NK-92 (cell line): ENCODE measurements around the gene ZSCAN9.

ENCODE experiments used
- DNase-seq: peaks from one replicate; lab custom pipeline; 2025; ENCODE audit not compliant: unreplicated experiment; lab: John Stamatoyannopoulos, UW

ZSCAN9 gene

GRCh38 chr6:28220257-28221133 lies 4.6 kb upstream of the ZSCAN9 start:
- no peak for DNase-seq

GRCh38 chr6:28224131-28225055 lies 682 bp upstream of the ZSCAN9 start:
- DNase-seq, result no peak

DNA sequence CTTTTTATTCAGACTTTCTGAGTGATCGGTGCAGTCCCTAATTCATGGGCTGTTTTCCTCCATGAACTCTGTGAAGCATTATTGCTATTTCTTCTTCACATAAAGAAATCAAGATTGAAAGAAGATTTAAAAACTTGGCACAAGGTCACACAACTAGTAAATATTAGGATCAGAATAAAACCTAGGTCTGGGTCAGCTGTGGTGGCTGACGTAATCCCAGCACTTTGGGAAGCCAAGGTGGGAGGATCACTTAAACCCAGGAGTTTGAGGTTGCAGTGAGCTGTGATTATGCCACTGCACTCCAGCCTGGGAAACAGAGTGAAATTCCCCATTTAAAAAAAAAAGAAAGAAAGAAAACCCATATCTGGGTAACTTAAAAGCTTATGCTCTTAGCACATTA lies 1.4 kb downstream of the ZSCAN9 start:
- no peak for DNase-seq

GRCh38 chr6:28232785-28233184 lies 7.7 kb downstream of the ZSCAN9 start:
- DNase-seq, result no peak

- DNase-seq, result no peak
These were observed 10.9 kb downstream of the ZSCAN9 start for GRCh38 chr6:28235912-28236452.

DNA sequence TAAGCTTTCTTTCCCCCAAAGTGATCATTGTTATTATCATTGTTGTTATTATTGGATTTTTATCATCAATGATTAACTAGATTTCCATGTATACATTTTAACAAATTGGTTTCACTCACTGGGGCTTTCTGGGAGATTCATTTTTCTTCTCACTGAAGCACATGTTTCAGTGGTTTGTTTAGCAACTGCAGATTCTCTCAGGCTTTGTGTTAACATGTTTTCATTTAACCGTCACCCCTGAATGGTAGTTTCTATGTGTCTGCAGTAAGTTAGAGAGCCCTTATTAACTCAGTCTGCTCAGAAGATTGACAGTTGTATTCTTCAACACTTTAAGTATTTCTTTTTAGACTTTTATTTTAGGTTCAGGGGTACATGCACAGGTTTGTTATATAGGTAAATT lies 14.6 kb downstream of the ZSCAN9 start:
- DNase-seq, result no peak

- no peak for DNase-seq
These were observed 15.4 kb downstream of the ZSCAN9 start for GRCh38 chr6:28240471-28240870.

DNA sequence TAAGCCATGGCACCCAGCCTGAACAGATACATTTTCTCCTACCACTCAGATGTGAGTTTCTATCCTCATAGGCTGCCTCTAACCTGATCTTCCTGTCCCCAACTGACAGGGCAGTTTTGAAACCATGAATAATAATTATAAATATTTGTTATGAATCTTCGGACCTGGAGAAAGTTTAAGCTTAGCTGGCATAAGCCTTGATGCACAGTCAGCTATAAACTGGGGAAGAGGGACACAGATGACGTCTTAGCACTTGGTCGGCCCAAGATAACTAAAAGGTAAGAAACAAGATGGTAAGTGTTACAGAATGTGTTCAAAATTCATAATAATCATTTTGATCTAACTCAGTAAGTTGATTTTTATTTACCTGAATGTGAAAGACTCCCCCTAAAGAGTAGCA lies 18.9 kb downstream of the ZSCAN9 start:
- DNase-seq, result no peak

- no peak for DNase-seq
These were observed 20.3 kb downstream of the ZSCAN9 start for GRCh38 chr6:28245206-28245941.

- DNase-seq, result no peak
These were observed 23.8 kb downstream of the ZSCAN9 start for GRCh38 chr6:28248916-28249315.

DNA sequence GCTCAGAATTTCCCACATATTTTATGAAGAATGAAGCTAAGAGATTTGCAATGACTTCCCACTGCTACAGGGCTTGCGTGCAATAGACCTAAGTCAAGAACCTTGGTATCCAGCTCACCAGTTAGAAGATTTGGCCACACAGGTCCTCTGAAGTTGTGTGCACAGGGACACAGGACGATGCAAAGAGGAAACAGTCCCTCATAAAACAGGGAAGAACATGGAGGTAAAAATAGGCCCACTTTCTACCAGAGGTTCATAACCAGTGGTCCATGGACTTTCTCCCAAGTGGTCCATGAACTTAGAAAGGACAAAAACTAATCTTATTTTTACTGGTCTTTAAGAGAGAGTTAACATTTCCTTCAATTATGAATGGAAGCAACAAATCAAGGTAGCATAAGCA lies 25.7 kb downstream of the ZSCAN9 start:
- no peak for DNase-seq

- DNase-seq, result no peak
These were observed 26.6 kb downstream of the ZSCAN9 start for GRCh38 chr6:28251661-28252008.

DNA sequence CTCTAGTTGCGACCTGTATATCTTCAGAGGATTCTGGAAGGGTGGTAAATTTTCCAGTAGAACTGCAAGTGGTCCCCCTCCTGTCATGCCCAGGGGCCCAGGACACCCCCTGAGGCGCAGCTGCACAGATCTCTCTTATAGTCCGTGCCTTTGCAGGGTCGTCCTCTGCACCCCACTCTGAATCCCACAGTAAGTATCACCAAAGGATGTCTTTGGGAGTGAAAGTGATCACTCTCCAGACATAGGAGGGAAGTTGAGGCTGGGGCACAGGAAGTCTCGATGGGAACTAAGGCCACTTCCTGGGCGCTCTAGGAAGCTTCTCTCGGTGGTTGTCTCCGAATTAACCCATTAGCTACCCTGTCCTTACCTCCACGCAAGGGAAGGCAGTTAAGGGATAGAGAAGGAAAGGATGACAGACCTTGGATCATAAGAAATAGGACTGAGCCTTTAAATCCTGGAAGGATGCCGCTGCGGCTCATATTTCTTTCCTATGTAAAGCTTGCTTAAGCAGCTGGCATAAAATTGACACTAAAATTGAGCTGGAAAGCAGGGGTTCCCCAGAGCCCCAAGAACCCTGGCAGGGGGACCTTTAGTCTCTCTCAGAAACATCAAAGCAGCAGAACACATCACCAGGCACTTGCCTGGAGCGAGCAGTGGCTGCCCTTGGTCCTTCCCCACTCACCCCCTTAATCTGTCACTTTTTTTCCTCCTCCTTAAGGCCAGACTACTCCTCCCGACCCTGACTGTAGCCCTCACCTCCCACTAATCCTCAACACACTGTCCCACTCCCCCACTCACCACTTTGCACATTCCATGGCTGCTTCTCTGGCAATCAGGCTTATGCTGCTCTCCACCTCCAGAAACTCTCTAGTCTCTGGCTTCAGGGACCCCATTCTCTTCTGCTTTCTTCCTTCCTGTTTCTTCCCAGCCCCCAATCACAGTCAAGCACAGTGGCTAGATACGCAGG lies 27.2 kb downstream of the ZSCAN9 start, which contains the start of gene ZKSCAN4:
TSS of gene ZKSCAN4 (minus strand) at position 261 of the 967 bp plus-strand sequence. CDS start 289 bp downstream, outside the sequence.
- DNase-seq, result no peak

- DNase-seq, result no peak
These were observed 29.0 kb downstream of the ZSCAN9 start for GRCh38 chr6:28254121-28254519.

- no peak for DNase-seq
These were observed 32.0 kb downstream of the ZSCAN9 start for GRCh38 chr6:28257042-28257441.

- no peak for DNase-seq
These were observed 34.1 kb downstream of the ZSCAN9 start, which contains the start of gene NKAPL for GRCh38 chr6:28258877-28259777. TSS of gene NKAPL (plus strand) at chr6:28259297. CDS start at chr6:28259372, 75 bp downstream.

DNA sequence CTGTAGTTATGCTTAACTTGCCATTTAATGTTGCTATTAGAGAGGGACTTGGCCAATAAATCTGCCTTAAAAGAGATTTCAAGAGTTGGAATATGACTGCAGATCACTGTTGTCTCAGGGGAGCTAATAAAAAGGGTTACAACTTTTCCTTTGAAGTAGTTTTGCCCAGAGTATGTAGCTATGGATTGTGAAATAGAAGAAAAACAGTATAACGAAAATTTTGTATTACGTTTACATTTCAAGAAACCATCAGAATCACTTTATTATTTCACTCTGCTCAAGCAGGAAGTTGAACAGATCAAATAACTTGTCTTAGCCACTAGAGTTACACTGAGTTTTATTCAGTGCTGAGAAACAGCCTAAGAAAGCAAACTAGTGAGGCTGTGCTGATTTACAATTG lies 38.8 kb downstream of the ZSCAN9 start:
- DNase-seq, result no peak

DNA sequence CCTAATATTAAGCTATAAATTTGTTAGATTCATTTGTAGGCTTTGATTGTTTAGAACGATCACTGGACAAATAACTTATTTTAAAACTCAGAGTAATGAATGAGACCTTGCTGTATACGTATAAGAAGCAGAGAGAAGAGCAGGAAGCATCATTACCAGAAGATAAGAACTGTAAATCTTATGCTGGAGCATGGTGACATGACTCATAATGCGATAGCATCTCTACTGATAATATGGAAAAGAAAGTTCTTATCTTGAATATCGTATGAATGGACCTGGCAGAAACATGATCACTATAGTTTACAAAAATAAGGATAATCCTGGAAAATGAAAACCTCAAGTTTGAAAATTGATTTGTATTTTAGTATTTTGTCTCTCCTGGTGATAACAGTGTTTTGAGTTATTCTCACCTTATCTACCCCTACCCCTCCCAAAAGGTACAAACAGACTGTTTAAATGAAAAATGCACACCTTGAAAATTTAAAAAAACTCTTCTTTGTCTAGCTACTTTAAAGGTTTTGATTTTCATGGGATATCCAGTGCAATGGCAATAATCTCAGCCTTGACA lies 39.8 kb downstream of the ZSCAN9 start:
- no peak for DNase-seq
